Retinal pigment epithelial cell (primary cell): Measurements from ENCODE around the gene CLIC1.

Experiments
- DNase-seq: peaks from one replicate; pipeline ENCODE4 v3.0.0-alpha.2; 2010; ENCODE audit warnings: low read depth
- H3K4me3 ChIP-seq: 2 replicates; pipeline ENCODE4 v1.5.1; 2011; ENCODE audit warnings: mild to moderate bottlenecking, low read length, control low read depth, moderate library complexity
- TF ChIP-seq, protein P1 (sequence below): conservative IDR thresholded peaks from 2 replicates; pipeline ENCODE4 v1.5.1; 2011; ENCODE audit warnings: low read depth, low read length, control low read depth, inconsistent platforms

CLIC1 gene

GRCh38 chr6:31749301-31750036 lies 13.1 kb upstream of the CLIC1 start:
- no peak for DNase-seq

DNA sequence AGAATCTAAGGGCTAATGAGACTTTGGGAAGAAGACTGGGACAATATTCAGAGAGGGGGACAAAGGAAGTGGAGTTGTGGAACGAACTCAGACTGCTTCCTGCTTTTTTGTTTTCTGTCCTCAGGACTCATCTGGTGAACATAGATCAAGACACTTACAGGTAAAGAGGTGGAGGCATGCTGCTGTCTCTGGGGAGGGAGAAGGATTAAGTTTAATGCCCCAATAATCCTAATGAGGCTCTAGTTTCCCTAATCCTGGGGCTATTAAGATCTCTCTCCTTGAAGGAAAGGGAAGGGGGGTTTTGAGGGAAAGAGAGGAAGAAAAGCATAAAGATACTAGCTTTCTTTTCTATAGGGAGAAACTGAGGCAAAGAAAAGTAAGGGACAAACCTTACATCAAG lies 8.1 kb upstream of the CLIC1 start:
- DNase-seq = no peak
- H3K4me3 ChIP-seq = no peak overlapping the region
- TF ChIP-seq, protein P1, sequence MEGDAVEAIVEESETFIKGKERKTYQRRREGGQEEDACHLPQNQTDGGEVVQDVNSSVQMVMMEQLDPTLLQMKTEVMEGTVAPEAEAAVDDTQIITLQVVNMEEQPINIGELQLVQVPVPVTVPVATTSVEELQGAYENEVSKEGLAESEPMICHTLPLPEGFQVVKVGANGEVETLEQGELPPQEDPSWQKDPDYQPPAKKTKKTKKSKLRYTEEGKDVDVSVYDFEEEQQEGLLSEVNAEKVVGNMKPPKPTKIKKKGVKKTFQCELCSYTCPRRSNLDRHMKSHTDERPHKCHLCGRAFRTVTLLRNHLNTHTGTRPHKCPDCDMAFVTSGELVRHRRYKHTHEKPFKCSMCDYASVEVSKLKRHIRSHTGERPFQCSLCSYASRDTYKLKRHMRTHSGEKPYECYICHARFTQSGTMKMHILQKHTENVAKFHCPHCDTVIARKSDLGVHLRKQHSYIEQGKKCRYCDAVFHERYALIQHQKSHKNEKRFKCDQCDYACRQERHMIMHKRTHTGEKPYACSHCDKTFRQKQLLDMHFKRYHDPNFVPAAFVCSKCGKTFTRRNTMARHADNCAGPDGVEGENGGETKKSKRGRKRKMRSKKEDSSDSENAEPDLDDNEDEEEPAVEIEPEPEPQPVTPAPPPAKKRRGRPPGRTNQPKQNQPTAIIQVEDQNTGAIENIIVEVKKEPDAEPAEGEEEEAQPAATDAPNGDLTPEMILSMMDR = no peak

More at GRCh38 chr6:31749301-31750036, 13.1 kb upstream of the CLIC1 start:
- TF ChIP-seq, protein P1 = no peak
- H3K4me3 ChIP-seq = no peak overlapping the region

DNA sequence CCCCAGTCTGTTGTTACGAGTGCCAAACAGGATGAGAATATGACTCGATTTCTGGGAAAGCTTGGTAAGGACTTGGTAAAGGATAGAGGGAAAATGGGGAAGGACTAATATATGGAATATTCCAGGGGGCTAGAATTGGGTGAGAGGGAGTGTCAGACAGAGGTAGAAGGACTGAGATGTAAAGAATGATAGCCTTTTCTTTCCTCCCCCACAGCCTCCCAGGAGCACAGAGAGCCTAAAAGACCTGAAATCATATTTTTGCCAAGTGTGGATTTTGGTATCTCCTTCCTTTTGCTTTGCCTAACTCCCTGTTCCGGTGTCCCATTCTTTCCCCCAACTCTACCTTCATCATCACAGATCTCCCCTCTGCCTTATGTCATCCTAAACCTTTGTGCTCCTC lies 6.6 kb upstream of the CLIC1 start:
- TF ChIP-seq, protein P1 = no peak
- no peak for DNase-seq
- no peak overlapping the region for H3K4me3 ChIP-seq

- TF ChIP-seq, protein P1 = no peak
- no peak overlapping the region for H3K4me3 ChIP-seq
Observed at GRCh38 chr6:31741815-31742214, 5.5 kb upstream of the CLIC1 start.

DNA sequence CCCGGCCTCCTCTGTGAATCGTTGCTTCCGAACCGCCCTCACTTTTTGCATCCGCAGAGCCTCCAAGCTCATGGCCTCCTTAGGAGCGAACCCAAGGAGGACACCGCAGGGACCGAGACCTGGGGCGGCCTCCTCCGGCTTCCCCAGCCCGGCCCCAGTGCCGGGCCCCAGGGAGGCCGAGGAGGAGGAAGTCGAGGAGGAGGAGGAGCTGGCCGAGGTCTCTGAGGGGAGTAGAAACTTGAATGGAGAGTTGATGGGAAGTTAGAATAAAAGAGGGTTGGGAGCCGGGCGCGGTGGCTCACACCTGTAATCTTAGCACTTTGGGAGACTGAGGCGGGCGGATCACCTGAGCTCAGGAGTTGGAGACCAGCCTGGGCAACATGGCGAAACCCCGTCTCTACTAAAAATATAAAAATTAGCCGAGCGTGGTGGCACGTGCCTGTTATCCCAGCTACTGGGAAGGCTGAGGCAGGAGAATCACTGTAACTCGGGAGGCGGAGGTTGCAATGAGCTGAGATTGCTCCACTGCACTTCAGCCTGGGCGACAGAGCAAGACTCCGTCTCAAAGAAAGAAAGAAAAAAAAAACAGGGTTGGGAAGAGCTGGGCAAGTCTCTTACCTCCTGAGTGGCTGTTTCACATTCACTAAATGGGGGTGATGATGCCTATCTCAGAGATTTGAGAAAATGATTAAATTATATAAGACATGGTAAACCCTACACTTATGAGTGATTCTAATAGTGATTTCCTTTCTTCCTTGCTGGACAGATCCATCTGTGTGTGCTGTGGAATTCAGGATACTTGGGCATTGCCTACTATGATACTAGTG lies 4.3 kb upstream of the CLIC1 start:
- DNase-seq = no peak
- peak overlapping the region; percentile 87 for H3K4me3 ChIP-seq
- TF ChIP-seq, protein P1 = no peak

More at GRCh38 chr6:31741815-31742214, 5.5 kb upstream of the CLIC1 start:
- DNase-seq = no peak

- TF ChIP-seq, protein P1 = no peak
Observed at GRCh38 chr6:31739639-31740396, 3.5 kb upstream of the CLIC1 start, which contains the start of gene MSH5. Gene MSH5, plus strand, starts transcription at chr6:31740005. Its CDS starts 462 bp downstream, at chr6:31740467.

More at GRCh38 chr6:31739639-31740396, 3.5 kb upstream of the CLIC1 start, which contains the start of gene MSH5:
- H3K4me3 ChIP-seq = peak within 1 kb of the TSS; percentile 87
- peak; percentile 96 for DNase-seq
